Endothelial cell of umbilical vein (primary cell): ENCODE results near the gene M6PR. TPM values are rescaled to one million over a fixed set of nuclear protein-coding genes. Genes with fewer than 3 reads are reported as not detected.

Source experiments
- BruUV-seq: library from RNA; stranded (reverse); fragments of 400-500 nt; replicated peaks from 2 replicates; lab custom pipeline; 2021; lab: Mats Ljungman, UMichigan
- CTCF ChIA-PET: fragments of 300-600, 350-600 bp; sonication (Branson Sonifier 250); formaldehyde crosslinking; loops from one replicate; lab custom pipeline; 2021; ENCODE audit warnings: antibody characterized with exemption, inconsistent platforms; lab: Charles Lee
- POLR2A ChIA-PET: fragments of 300-600, 350-600 bp; sonication (Branson Sonifier 250); formaldehyde crosslinking; loops from one replicate; lab custom pipeline; 2021; ENCODE audit warnings: antibody characterized with exemption, inconsistent platforms; lab: Charles Lee
- DNase-seq: peaks from one replicate; pipeline ENCODE4 v3.0.0-alpha.2; 2011; ENCODE audit warnings: low read depth, low spot score
- FAIRE-seq: peaks from 2 replicates; lab custom pipeline; 2011; peaks lifted over from hg19 to GRCh38; lab: Jason Lieb, UNC
- H2AFZ ChIP-seq: 2 replicates; pipeline ENCODE4 v1.6.0; 2012; ENCODE audit warnings: low read depth, low read length, control low read depth, inconsistent platforms
- H3K27ac ChIP-seq: 2 replicates; pipeline ENCODE4 v1.5.1; 2011; ENCODE audit warnings: low read depth, mild to moderate bottlenecking, control low read depth, low read length, moderate library complexity; ENCODE audit not compliant: insufficient read depth
- H3K27me3 ChIP-seq, 2 experiments: 2 replicates each; pipeline versions ENCODE4 v1.6.0 to v1.6.1; 2011; ENCODE audit warnings: low read length in 2 of 2, mixed read lengths in 1 of 2; ENCODE audit not compliant: control insufficient read depth in 2 of 2, insufficient read depth in 2 of 2
- H3K36me3 ChIP-seq, 2 experiments: 2 replicates in 1 of 2; 3 replicates in 1 of 2; pipeline ENCODE4 v1.5.1; 2011; ENCODE audit warnings: low read length in 2 of 2, mild to moderate bottlenecking in 1 of 2, moderate library complexity in 1 of 2; ENCODE audit not compliant: control insufficient read depth in 2 of 2, insufficient read depth in 2 of 2; ENCODE audit errors: extremely low read depth in 1 of 2
- H3K4me1 ChIP-seq: 3 replicates; pipeline ENCODE4 v1.5.1; 2011; ENCODE audit warnings: mild to moderate bottlenecking, low read length; ENCODE audit not compliant: control insufficient read depth, insufficient read depth; ENCODE audit errors: extremely low read depth
- H3K4me2 ChIP-seq: 2 replicates; pipeline ENCODE4 v1.6.1; 2011; ENCODE audit warnings: low read length, control low read depth, mixed read lengths; ENCODE audit not compliant: insufficient read depth
- H3K4me3 ChIP-seq, 3 experiments: fragments of 200-600 bp in 1 of 3; sonication (generic), shearing (Covaris generic) in 1 of 3; replicated peaks in 1 of 3; 2 replicates each; pipeline ENCODE4 v1.5.1; 2011 to 2016; ENCODE audit warnings: control low read depth in 3 of 3, low read length in 3 of 3, mild to moderate bottlenecking in 2 of 3, inconsistent platforms in 1 of 3, low read depth in 1 of 3, moderate library complexity in 1 of 3; ENCODE audit not compliant: insufficient read depth in 1 of 3
- H3K79me2 ChIP-seq: 2 replicates; pipeline ENCODE4 v1.6.0; 2012; ENCODE audit warnings: low read length, inconsistent platforms; ENCODE audit not compliant: control insufficient read depth, insufficient read depth
- H3K9ac ChIP-seq: replicated peaks from 2 replicates; pipeline ENCODE3; 2011; ENCODE audit warnings: low read length, control low read depth; ENCODE audit not compliant: insufficient read depth; ENCODE audit errors: extremely low read depth
- H3K9me1 ChIP-seq: replicated peaks from 3 replicates; pipeline ENCODE4 v1.6.0; 2011; ENCODE audit warnings: mild to moderate bottlenecking, low read length; ENCODE audit not compliant: control insufficient read depth, insufficient read depth; ENCODE audit errors: extremely low read depth
- H3K9me3 ChIP-seq: replicated peaks from 2 replicates; pipeline ENCODE4 v1.5.1; 2012; ENCODE audit warnings: low read length, inconsistent platforms; ENCODE audit not compliant: control insufficient read depth, insufficient read depth
- H4K20me1 ChIP-seq: replicated peaks from 2 replicates; pipeline ENCODE3; 2011; ENCODE audit warnings: mild to moderate bottlenecking, low read length; ENCODE audit not compliant: control insufficient read depth, insufficient read depth; ENCODE audit errors: extremely low read depth
- CTCF ChIP-seq, 2 donors: IDR thresholded peaks; 1 replicate in 1 of 2; 2 replicates in 1 of 2; pipeline ENCODE4 v1.5.1; 2011; ENCODE audit warnings: low read length in 2 of 2, mild to moderate bottlenecking in 2 of 2, moderate library complexity in 2 of 2, control low read depth in 1 of 2, inconsistent platforms in 1 of 2, low read depth in 1 of 2; ENCODE audit not compliant: insufficient read depth in 1 of 2; ENCODE audit errors: extremely low read depth in 1 of 2
- GATA2 ChIP-seq: IDR thresholded peaks from 2 replicates; pipeline ENCODE4 v1.7.0; 2011; ENCODE audit warnings: low read depth, mild to moderate bottlenecking, moderate library complexity, mixed read lengths, low read length; ENCODE audit not compliant: insufficient read length, insufficient read depth
- JUN ChIP-seq: IDR thresholded peaks from 2 replicates; pipeline ENCODE4 v1.6.1; 2011; ENCODE audit warnings: borderline replicate concordance, low read depth; ENCODE audit not compliant: insufficient read length, insufficient read depth
- MAX ChIP-seq: IDR thresholded peaks from 2 replicates; pipeline ENCODE4 v1.6.1; 2011; ENCODE audit not compliant: insufficient read depth, insufficient read length
- MYC ChIP-seq: IDR thresholded peaks from one replicate; pipeline ENCODE4 v1.6.1; 2011; ENCODE audit warnings: mild to moderate bottlenecking, low read depth, low read length
- POLR2A ChIP-seq: IDR thresholded peaks from 2 replicates; pipeline ENCODE4 v1.6.1; 2012; ENCODE audit warnings: low read depth, mild to moderate bottlenecking, control low read depth, low read length
- POLR2AphosphoS5 ChIP-seq: IDR thresholded peaks from 2 replicates; pipeline ENCODE4 v1.6.1; 2012; ENCODE audit warnings: low read depth, mild to moderate bottlenecking, control low read depth, low read length, moderate library complexity; ENCODE audit not compliant: insufficient read depth
- dilution Hi-C: fragments of 300-500 bp; cut with MboI; formaldehyde crosslinking; loops from one replicate; pipeline ENCODE4 v1.15.0; 2019; ENCODE audit warnings: low sequenced_read_pairs; ENCODE audit not compliant: extremely low pct_ligation_motif_present
- intact Hi-C: fragments of 100-400 bp; cut with micrococcal nuclease; formaldehyde crosslinking; loops from one replicate; pipeline ENCODE4 v1.10.0; 2022
- polyA plus RNA-seq, 4 experiments: library from polyadenylated mRNA; depleted of rRNA in 3 of 4; stranded (reverse) in 3 of 4; unstranded in 1 of 4; fragments of >200 nt; gene quantifications; 2 replicates each; pipeline versions ENCODE4 v1.2.1 to v1.2.3, GENCODE V29; 2011 to 2012; ENCODE audit warnings: missing spikeins in 1 of 4
- total RNA-seq: library from RNA; stranded (reverse); gene quantifications from 2 replicates; pipeline ENCODE4 v1.2.3, GENCODE V29; 2021

M6PR gene
- total and polyA plus RNA-seq, 2 donors (not counting 3 experiments of a cell fraction or from before 2014, with no cell fraction given), result 124 to 142 TPM

- Histone ChIP-seq H3K79me2 (peaks cover 30% of the 10 kb centered on the region), H3K27me3 (no peaks in the 10 kb centered on the region), H3K9me3 (no peaks in the 10 kb centered on the region), H3K36me3 (peaks cover 13 to 14% of the 10 kb centered on the region in 2 experiments), H3K27ac (no peak overlapping the region), H3K9ac (no peak overlapping the region), H3K4me3 (no peak overlapping the region), H2AFZ (no peak overlapping the region), H4K20me1 (peaks cover 2% of the 10 kb centered on the region), H3K4me1 (peaks cover 21% of the 10 kb centered on the region), H3K9me1 (no peaks in the 10 kb centered on the region), H3K4me2 (peak overlapping the region; percentile 99)
- intact Hi-C loops (no loop called here), dilution Hi-C loops (no loop called here)
- FAIRE-seq, result no peak
- POLR2A ChIA-PET, result no interaction called here
- BruUV-seq, result no TSS peak
- TF ChIP-seq MYC (no peak), MAX (no peak), POLR2A (no peak), CTCF (IDR thresholded peaks at IDR 0.05; ENCODE audit: extremely low read depth in 1 of 2, insufficient read depth in 1 of 2, low read depth in 1 of 2, low read length in 2 of 2) (no peak), JUN (no peak), POLR2AphosphoS5 (no peak), GATA2 (no peak)
- no peak for DNase-seq
- CTCF ChIA-PET, result interaction anchor here (1.3 to 3.5 kb wide), 4 partner anchors 57 to 293 kb away, joined by 3 to 37 read pairs (median 12); no protein-coding TSS in a partner anchor
These were observed 1.7 kb downstream of the M6PR start for GRCh38 chr12:8947737-8948136.
